ENCODE data around the gene C3orf33. TPM values are rescaled to one million over a fixed set of nuclear protein-coding genes. Genes with fewer than 3 reads are reported as not detected.

C3orf33 gene
- total RNA-seq, 6 experiments from 2014 or later = 1.3 to 1.9 (median 1.5) TPM

- no CpG with 5 or more reads among the region's 2 CpGs for WGBS (ENCODE audit: insufficient coverage, low coverage, low lambda C conversion rate, missing lambda C conversion rate)
- no peaks in the 10 kb centered on the region for H3K36me3 ChIP-seq
Observed at GRCh38 chr3:155791190-155791589, 14.9 kb downstream of the C3orf33 start.

GRCh38 chr3:155790272-155790925 lies 15.7 kb downstream of the C3orf33 start:
- Histone ChIP-seq H3K4me3 (no peak overlapping the region), H3K27ac (no peak overlapping the region), H3K36me3 (no peaks in the 10 kb centered on the region), H3K9me3 (no peaks in the 10 kb centered on the region), H3K27me3 (no peaks in the 10 kb centered on the region), H3K4me1 (no peaks in the 10 kb centered on the region)
- DNase-seq = no peak
- TF ChIP-seq POLR2A (IDR thresholded peaks at IDR 0.05) = no peak
- no peak for TF ChIP-seq CTCF (IDR thresholded peaks at IDR 0.05)
- intact Hi-C loops (cut with DNase I) = no loop called here
- ATAC-seq = no peak
- 84% methylated on average over 2 of the region's 4 CpGs for WGBS (ENCODE audit: insufficient coverage, low coverage, low lambda C conversion rate, missing lambda C conversion rate)

More at GRCh38 chr3:155791190-155791589, 14.9 kb downstream of the C3orf33 start:
- ATAC-seq = no peak
- no peak for DNase-seq
- intact Hi-C loops (cut with DNase I) = no loop called here
- Histone ChIP-seq H3K27ac (no peak overlapping the region), H3K9me3 (no peaks in the 10 kb centered on the region), H3K27me3 (no peaks in the 10 kb centered on the region), H3K4me1 (no peaks in the 10 kb centered on the region), H3K4me3 (no peak overlapping the region)
- TF ChIP-seq POLR2A (IDR thresholded peaks at IDR 0.05) = no peak
- no peak for TF ChIP-seq CTCF (IDR thresholded peaks at IDR 0.05)

GRCh38 chr3:155785662-155786295 lies 20.3 kb downstream of the C3orf33 start:
- Histone ChIP-seq H3K36me3 (no peaks in the 10 kb centered on the region), H3K4me1 (no peaks in the 10 kb centered on the region), H3K4me3 (no peak overlapping the region), H3K27me3 (no peaks in the 10 kb centered on the region), H3K9me3 (no peaks in the 10 kb centered on the region), H3K27ac (no peak overlapping the region)
- DNase-seq (no peak), ATAC-seq (no peak)
- intact Hi-C loops (cut with DNase I) = no loop called here
- no peak for TF ChIP-seq CTCF (IDR thresholded peaks at IDR 0.05)
- TF ChIP-seq POLR2A (IDR thresholded peaks at IDR 0.05) = no peak

- WGBS (ENCODE audit: insufficient coverage, low coverage, low lambda C conversion rate, missing lambda C conversion rate) = 86% methylated on average over 1 of the region's 1 CpG
- Histone ChIP-seq H3K27me3 (no peaks in the 10 kb centered on the region), H3K4me3 (no peak overlapping the region), H3K9me3 (no peaks in the 10 kb centered on the region), H3K4me1 (no peaks in the 10 kb centered on the region), H3K27ac (no peak overlapping the region), H3K36me3 (no peaks in the 10 kb centered on the region)
- TF ChIP-seq CTCF (IDR thresholded peaks at IDR 0.05) = no peak
- no peak for TF ChIP-seq POLR2A (IDR thresholded peaks at IDR 0.05)
- DNase-seq (no peak), ATAC-seq (no peak)
- intact Hi-C loops (cut with DNase I) = no loop called here
Observed at GRCh38 chr3:155782390-155782953, 23.6 kb downstream of the C3orf33 start.

Measured in right lobe of liver (tissue), 6 donors.